HEK293 (cell line): ENCODE results near the gene ACTR1A.
A peak's percentile ranks its signal among the peaks of the same experiment; 100 is the strongest.

Experiments used
- ATF2 ChIP-seq: fragments of 450-650 bp; formaldehyde crosslinking; IDR thresholded peaks from 2 replicates; pipeline ENCODE4 v1.5.1; 2016; ENCODE audit warnings: missing biosample characterization, missing genetic modification characterization, low read depth
- BCL11A ChIP-seq: fragments of 450-650 bp; formaldehyde crosslinking; IDR thresholded peaks from 2 replicates; pipeline ENCODE4 v1.5.1; 2016; ENCODE audit warnings: low read depth, missing biosample characterization, missing genetic modification characterization
- GFI1B ChIP-seq: fragments of 450-650 bp; formaldehyde crosslinking; IDR thresholded peaks from 2 replicates; pipeline ENCODE4 v1.5.1; 2016; ENCODE audit warnings: missing biosample characterization, missing genetic modification characterization
- IKZF3 ChIP-seq: fragments of 450-650 bp; IDR thresholded peaks from 2 replicates; pipeline ENCODE4 v1.5.0; 2018; ENCODE audit warnings: missing biosample characterization, mild to moderate bottlenecking, missing genetic modification characterization, moderate library complexity
- ZBTB44 ChIP-seq: fragments of 450-650 bp; IDR thresholded peaks from 2 replicates; pipeline ENCODE4 v1.5.1; 2018; ENCODE audit warnings: missing biosample characterization, mild to moderate bottlenecking, missing genetic modification characterization
- ZBTB7A ChIP-seq: fragments of 450-650 bp; formaldehyde crosslinking; IDR thresholded peaks from 2 replicates; pipeline ENCODE4 v1.5.1; 2016; ENCODE audit warnings: low read depth, missing biosample characterization, missing genetic modification characterization
- ZEB2 ChIP-seq: fragments of 450-650 bp; formaldehyde crosslinking; IDR thresholded peaks from 2 replicates; pipeline ENCODE4 v1.5.1; 2016; ENCODE audit warnings: missing biosample characterization, missing genetic modification characterization
- ZNF112 ChIP-seq: fragments of 450-650 bp; formaldehyde crosslinking; IDR thresholded peaks from 2 replicates; pipeline ENCODE4 v1.5.0; 2017; ENCODE audit warnings: missing biosample characterization, missing genetic modification characterization
- ZNF155 ChIP-seq: fragments of 450-650 bp; formaldehyde crosslinking; IDR thresholded peaks from 2 replicates; pipeline ENCODE4 v1.5.1; 2016; ENCODE audit warnings: missing biosample characterization, missing genetic modification characterization
- ZNF169 ChIP-seq: fragments of 450-650 bp; formaldehyde crosslinking; IDR thresholded peaks from 2 replicates; pipeline ENCODE4 v1.5.1; 2016; ENCODE audit warnings: missing biosample characterization, missing genetic modification characterization
- ZNF202 ChIP-seq: fragments of 450-650 bp; formaldehyde crosslinking; IDR thresholded peaks from 2 replicates; pipeline ENCODE4 v1.5.1; 2016; ENCODE audit warnings: missing biosample characterization, missing genetic modification characterization, borderline replicate concordance
- ZNF214 ChIP-seq: fragments of 450-650 bp; formaldehyde crosslinking; IDR thresholded peaks from 2 replicates; pipeline ENCODE4 v1.5.1; 2017; ENCODE audit warnings: missing biosample characterization, mild to moderate bottlenecking, missing genetic modification characterization, borderline replicate concordance
- ZNF23 ChIP-seq: fragments of 450-650 bp; formaldehyde crosslinking; IDR thresholded peaks from 2 replicates; pipeline ENCODE4 v1.5.1; 2016; ENCODE audit warnings: missing biosample characterization, missing genetic modification characterization, borderline replicate concordance
- ZNF292 ChIP-seq: fragments of 450-650 bp; formaldehyde crosslinking; IDR thresholded peaks from 2 replicates; pipeline ENCODE4 v1.5.1; 2016; ENCODE audit warnings: low read depth, missing biosample characterization, missing genetic modification characterization, borderline replicate concordance
- ZNF302 ChIP-seq: fragments of 450-650 bp; formaldehyde crosslinking; IDR thresholded peaks from 2 replicates; pipeline ENCODE4 v1.5.1; 2016; ENCODE audit warnings: missing biosample characterization, missing genetic modification characterization, low read depth
- ZNF311 ChIP-seq: fragments of 450-650 bp; formaldehyde crosslinking; IDR thresholded peaks from 2 replicates; pipeline ENCODE4 v1.5.1; 2017; ENCODE audit warnings: missing biosample characterization, missing genetic modification characterization, borderline replicate concordance
- ZNF335 ChIP-seq: fragments of 450-650 bp; formaldehyde crosslinking; conservative IDR thresholded peaks from 2 replicates; pipeline ENCODE4 v1.5.1; 2016; ENCODE audit warnings: missing biosample characterization, missing genetic modification characterization
- ZNF350 ChIP-seq: fragments of 450-650 bp; formaldehyde crosslinking; IDR thresholded peaks from 2 replicates; pipeline ENCODE4 v1.5.0; 2017; ENCODE audit warnings: missing biosample characterization, mild to moderate bottlenecking, missing genetic modification characterization
- ZNF391 ChIP-seq: fragments of 450-650 bp; formaldehyde crosslinking; IDR thresholded peaks from 2 replicates; pipeline ENCODE4 v1.5.1; 2016; ENCODE audit warnings: low read depth, missing biosample characterization, missing genetic modification characterization, borderline replicate concordance
- ZNF449 ChIP-seq: fragments of 450-650 bp; formaldehyde crosslinking; IDR thresholded peaks from 2 replicates; pipeline ENCODE4 v1.5.1; 2017; ENCODE audit warnings: missing biosample characterization, mild to moderate bottlenecking, missing genetic modification characterization, moderate library complexity
- ZNF510 ChIP-seq: fragments of 450-650 bp; formaldehyde crosslinking; IDR thresholded peaks from 2 replicates; pipeline ENCODE4 v1.5.1; 2018; ENCODE audit warnings: mild to moderate bottlenecking, missing genetic modification characterization, missing biosample characterization; ENCODE audit not compliant: insufficient replicate concordance
- ZNF513 ChIP-seq: fragments of 450-650 bp; IDR thresholded peaks from 2 replicates; pipeline ENCODE4 v1.5.1; 2018; ENCODE audit warnings: missing biosample characterization, missing genetic modification characterization
- ZNF514 ChIP-seq: fragments of 450-650 bp; formaldehyde crosslinking; IDR thresholded peaks from 2 replicates; pipeline ENCODE4 v1.5.1; 2016; ENCODE audit warnings: missing biosample characterization, missing genetic modification characterization
- ZNF560 ChIP-seq: fragments of 450-650 bp; formaldehyde crosslinking; IDR thresholded peaks from 2 replicates; pipeline ENCODE4 v1.5.1; 2017; ENCODE audit warnings: missing biosample characterization, missing genetic modification characterization, borderline replicate concordance
- ZNF658 ChIP-seq: fragments of 450-650 bp; formaldehyde crosslinking; IDR thresholded peaks from 2 replicates; pipeline ENCODE4; 2016; ENCODE audit warnings: missing biosample characterization, missing genetic modification characterization
- ZNF664 ChIP-seq: fragments of 450-650 bp; formaldehyde crosslinking; IDR thresholded peaks from 2 replicates; pipeline ENCODE4 v1.5.1; 2016; ENCODE audit warnings: missing biosample characterization, missing genetic modification characterization
- ZNF704 ChIP-seq: fragments of 450-650 bp; formaldehyde crosslinking; IDR thresholded peaks from 2 replicates; pipeline ENCODE4 v1.5.1; 2016; ENCODE audit warnings: missing biosample characterization, missing genetic modification characterization
- ZNF791 ChIP-seq: fragments of 450-650 bp; formaldehyde crosslinking; IDR thresholded peaks from 2 replicates; pipeline ENCODE4 v1.5.1; 2016; ENCODE audit warnings: missing biosample characterization, missing genetic modification characterization
- TF ChIP-seq, protein P1 (sequence below): fragments of 450-650 bp; formaldehyde crosslinking; IDR thresholded peaks from 2 replicates; pipeline ENCODE4 v1.5.1; 2016; ENCODE audit warnings: missing biosample characterization, missing genetic modification characterization

Gene ACTR1A

DNA sequence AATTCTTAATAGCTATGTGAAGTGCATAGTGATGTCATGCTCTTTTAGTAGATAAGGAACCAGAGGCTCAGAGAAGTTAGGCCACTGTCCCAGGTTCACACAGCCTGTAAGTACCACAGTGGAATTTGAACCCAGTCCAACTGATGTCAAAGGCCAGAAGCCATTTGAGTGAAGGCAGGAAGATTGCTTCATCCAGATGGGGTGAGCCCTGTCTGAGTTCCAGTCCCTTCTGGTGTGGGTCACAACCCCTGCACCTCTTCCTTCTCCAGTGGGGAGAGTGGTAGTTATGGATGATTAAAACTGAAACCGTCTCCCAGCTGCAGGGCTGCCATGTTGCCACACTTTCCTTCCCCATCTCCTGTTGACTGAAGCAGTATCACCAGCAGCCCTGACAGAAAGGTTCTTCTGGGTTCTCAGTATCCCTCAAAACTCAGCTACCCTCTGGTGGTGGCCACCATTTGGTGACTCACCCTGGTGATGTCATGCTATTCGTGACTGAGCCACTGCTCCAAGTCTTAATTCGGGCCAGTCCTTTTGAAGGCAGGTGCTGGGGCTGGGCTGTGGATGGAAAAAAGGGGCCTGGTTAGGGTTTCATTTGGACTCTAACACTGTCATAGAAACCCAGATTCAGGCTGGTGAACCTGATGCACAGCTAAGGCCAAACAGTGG is 49.7 kb downstream of the ACTR1A start (continued):
- TF ChIP-seq ZNF350 (tag by site-specific recombination), result no peak
- no peak for TF ChIP-seq ZNF391 (tag by site-specific recombination)
- TF ChIP-seq ZNF449 (tag by site-specific recombination), result peak; percentile 36; the same call in 1 of the 2 replicates
- TF ChIP-seq ZNF514, result no peak
- TF ChIP-seq ZNF658 (tag by site-specific recombination), result no peak
- no peak for TF ChIP-seq ZNF335 (tag by site-specific recombination)
- TF ChIP-seq ZBTB44, result no peak
- no peak for TF ChIP-seq ZNF112 (tag by site-specific recombination)
- TF ChIP-seq ZNF311 (tag by site-specific recombination), result no peak
- TF ChIP-seq ZBTB7A (tag by site-specific recombination), result no peak
- TF ChIP-seq ZNF214 (tag by site-specific recombination), result no peak
- TF ChIP-seq ZEB2 (tag by site-specific recombination), result peak; percentile 91
- no peak for TF ChIP-seq ZNF292 (tag by site-specific recombination)
- no peak for TF ChIP-seq ZNF791 (tag by site-specific recombination)
- TF ChIP-seq ZNF704, result no peak
- peak; percentile 71 for TF ChIP-seq BCL11A (tag by site-specific recombination)
- TF ChIP-seq ZNF23 (tag by site-specific recombination), result no peak
- peak; percentile 97 for TF ChIP-seq ATF2 (tag by site-specific recombination)
- TF ChIP-seq, protein P1, sequence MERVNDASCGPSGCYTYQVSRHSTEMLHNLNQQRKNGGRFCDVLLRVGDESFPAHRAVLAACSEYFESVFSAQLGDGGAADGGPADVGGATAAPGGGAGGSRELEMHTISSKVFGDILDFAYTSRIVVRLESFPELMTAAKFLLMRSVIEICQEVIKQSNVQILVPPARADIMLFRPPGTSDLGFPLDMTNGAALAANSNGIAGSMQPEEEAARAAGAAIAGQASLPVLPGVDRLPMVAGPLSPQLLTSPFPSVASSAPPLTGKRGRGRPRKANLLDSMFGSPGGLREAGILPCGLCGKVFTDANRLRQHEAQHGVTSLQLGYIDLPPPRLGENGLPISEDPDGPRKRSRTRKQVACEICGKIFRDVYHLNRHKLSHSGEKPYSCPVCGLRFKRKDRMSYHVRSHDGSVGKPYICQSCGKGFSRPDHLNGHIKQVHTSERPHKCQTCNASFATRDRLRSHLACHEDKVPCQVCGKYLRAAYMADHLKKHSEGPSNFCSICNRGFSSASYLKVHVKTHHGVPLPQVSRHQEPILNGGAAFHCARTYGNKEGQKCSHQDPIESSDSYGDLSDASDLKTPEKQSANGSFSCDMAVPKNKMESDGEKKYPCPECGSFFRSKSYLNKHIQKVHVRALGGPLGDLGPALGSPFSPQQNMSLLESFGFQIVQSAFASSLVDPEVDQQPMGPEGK (tag by site-specific recombination), result peak; percentile 88
- TF ChIP-seq ZNF510 (tag by site-specific recombination), result no peak
- TF ChIP-seq ZNF560, result no peak
- TF ChIP-seq IKZF3 (tag by site-specific recombination), result peak; percentile 86
- TF ChIP-seq ZNF169 (tag by site-specific recombination), result no peak
- TF ChIP-seq ZNF155, result no peak
- TF ChIP-seq GFI1B (tag by site-specific recombination), result no peak
- TF ChIP-seq ZNF302 (tag by site-specific recombination), result no peak
- no peak for TF ChIP-seq ZNF664 (tag by site-specific recombination)
- no peak for TF ChIP-seq ZNF202
- TF ChIP-seq ZNF513 (tag by site-specific recombination), result no peak
